NCI-H1694 (cell line): ENCODE data around the gene TMCC1.
"Not testable (repeated sequence)": the region's sequence is repeated elsewhere in the genome, so short reads cannot be mapped to it uniquely, and the experiment has no call there.

ENCODE experiments used
- DNase-seq: peaks from one replicate; lab custom pipeline; 2025; lab: John Stamatoyannopoulos, UW

TMCC1 gene

DNA sequence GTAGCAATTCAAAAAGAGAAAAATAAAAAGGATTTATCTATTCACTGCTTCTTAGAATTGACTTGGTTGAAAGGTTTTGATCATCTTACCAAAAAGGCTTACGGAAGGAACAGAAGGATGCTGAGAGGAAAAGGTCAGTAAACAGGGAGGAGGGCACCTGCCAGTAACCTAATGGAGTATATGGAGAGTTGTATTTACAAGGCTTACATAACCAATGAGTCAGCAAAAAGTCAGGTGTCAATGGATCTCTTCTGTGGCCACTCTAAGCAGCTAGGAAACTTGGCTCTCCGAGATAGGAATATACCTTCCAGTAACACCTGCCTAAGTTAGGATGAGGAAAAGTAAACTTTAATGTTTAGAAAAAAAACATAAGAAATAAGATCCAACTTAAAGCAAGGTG, 206.6 kb downstream of the TMCC1 start:
- no peak for DNase-seq

DNA sequence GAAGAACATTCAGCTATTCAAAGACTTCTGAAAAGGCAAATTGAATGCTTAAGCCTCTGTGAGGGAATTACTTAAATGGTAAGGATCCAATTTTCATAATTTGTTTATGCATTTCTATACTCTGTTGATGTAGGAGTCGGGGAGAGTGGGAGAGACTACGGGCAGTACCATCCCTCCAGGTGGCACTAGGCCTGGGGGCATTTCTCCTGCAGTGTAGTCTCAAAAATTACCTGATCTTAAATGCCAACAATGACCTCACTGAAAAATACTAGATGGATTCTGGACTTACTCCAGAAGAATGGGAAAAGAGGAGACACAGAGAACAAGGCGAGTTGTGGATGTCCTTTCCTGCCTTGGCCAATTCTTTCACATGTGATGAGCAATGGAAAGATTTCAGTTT, 209.2 kb downstream of the TMCC1 start:
- DNase-seq = no peak

DNA sequence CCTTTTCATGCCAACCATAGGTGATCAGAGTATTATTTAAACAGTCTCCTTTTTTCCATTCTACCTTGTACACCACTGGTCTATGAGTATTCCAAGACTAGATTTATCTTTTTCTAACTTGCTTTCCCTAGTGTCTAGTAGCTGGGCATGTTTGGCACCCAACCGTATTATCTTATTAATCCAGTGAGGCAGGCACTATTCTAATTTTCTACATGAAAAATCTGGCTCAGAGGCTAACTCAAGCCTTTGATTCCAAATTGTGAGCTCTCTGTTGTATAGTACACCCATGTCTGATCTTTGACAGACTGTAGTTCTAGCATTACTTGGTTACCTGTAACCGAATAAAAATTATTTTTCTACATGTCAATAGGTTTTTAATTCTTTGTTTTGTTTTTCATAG, 210.3 kb downstream of the TMCC1 start:
- DNase-seq = no peak

DNA sequence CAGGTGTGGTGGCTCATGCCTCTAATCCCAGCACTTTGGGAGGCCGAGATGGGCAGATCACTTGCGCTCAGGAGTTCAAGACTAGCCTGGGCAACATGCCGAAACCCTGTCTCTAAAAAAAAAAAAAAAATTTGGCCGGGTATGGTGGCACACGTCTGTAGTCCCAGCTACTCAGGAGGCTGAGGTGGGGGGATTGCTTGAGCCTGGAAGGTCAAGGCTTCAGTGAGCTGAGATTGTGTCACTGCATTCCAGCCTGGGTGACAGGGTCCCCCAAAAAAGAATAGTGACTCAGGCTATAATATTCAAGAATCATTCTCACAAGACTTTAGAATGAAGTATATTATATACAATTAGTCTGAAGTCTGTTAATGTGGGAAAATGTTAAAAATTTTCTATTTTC, 216.5 kb downstream of the TMCC1 start:
- no peak for DNase-seq

DNA sequence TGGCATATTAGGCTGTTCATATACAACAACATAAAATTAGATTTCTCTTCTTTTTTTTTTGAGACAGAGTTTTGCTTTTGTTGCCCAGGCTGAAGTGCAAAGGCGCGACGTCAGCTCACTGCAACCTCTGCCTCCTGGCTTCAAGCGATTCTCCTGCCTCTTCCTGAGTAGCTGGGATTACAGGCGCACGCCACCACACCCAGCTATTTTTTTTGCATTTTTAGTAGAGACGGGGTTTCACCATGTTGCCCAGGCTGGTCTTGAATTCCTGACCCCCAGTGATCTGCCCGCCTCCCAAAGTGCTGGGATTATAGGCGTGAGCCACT, 218.8 kb downstream of the TMCC1 start:
- not testable (repeated sequence) for DNase-seq

DNA sequence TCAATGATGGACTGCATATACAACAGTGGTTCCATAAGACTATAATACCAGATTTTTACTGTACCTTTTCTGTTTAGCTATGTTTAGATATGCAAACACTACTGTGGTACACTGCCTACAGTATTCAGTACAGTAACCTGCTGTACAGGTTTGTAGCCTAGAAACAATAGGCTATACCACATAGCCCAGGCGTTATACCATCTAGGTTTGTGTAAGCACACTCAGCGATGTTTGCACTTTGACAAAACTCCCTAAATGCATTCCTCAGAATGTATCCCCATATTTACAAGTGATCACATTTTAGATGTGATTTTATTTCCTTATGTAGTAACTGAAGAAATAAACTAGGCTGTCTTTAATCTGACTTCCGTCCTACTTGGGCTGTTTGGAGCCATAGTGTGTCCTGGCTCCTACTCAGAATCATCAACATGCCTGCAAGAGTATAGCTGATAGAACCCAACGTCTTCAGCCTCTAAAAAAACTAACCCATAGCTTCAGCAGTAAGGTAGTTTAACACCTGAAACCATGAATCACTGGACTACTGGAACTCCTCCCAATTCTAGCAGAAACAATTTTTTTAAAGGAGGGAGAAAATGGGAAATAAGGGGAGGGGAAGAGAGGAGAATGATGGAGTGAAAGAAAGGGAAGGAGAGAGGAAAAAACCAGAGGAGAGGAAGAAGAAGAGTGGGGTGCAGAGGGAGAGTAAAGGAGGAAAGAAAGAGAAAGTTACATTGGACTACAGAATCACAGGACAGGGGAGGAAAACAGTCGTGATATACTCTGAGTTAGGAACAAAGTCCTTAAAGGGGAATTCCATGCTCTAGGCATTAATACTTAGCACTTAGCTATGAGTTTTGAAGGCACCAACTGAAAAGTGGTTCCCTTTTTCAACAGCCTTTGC, 219.4 kb downstream of the TMCC1 start:
- DNase-seq = no peak

DNA sequence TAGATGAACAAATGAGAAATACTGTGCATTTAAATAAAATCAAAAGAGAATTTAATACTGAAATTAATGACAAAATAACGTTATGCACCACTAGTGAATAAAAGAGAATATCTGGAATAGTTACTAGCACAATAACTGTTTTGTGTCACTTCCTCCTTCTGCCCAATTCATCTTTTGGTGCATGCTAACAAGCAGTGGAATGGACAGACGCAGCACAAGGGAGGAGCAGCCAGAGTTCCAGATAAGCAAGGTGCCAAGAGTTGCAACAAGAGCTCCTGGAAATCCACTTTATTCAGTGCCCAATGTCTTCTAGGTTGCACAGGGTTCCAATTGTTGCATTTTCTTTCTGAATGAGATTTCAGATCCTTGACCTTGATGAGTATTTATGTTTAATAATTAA, 220.5 kb downstream of the TMCC1 start:
- DNase-seq = no peak

DNA sequence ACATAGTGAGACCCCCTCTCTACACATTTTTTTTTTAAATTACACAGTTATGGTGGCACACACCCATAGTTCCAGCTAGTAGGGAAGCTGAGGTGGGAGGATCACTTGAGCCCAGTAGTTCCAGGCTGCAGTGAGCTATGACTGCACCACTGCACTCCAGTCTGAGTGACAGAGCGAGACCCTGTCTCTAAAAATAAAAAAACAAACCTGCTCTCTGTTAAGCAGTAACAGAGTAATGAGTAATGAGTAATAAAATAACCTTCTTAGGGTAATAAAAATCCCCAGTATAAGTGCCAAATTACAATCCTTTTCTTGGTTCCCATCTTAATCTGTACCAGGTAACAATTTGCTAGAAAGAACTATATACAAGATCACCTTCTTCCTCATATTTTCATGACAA, 221.1 kb downstream of the TMCC1 start:
- no peak for DNase-seq

DNA sequence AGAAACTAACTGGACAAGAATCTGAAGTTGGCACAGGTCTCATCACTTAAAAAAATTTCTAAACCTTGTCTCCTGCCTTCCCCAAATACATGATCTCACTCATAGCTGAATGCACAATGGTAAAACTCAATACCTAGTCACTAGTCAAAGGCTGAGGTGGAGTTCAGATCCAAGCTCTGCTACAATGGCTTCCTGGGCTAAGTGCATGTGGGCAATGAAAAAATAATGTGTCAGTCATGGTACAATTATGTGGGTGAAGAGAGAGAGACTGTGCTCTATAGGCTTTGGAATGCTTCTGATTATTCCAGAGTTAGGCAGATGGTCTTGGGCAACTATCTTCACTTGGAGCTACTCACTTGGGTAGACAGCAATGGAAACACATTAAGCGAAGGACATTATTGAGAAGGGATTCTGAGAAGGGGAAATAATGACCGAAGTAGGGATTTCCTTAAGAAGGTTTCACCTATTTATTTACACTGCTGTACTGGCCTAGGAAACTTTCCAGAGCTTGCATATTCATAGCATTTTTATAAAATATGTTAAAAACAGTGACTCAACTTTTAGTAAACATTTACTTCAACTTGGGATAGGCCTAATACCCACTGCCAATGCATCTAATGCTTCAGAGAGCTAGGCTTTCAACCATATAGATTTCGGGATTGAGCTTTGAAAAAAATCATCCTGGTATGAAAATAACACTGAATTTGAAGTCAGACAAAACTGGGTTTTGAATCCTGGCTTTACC, 228.3 kb downstream of the TMCC1 start:
- no peak for DNase-seq

DNA sequence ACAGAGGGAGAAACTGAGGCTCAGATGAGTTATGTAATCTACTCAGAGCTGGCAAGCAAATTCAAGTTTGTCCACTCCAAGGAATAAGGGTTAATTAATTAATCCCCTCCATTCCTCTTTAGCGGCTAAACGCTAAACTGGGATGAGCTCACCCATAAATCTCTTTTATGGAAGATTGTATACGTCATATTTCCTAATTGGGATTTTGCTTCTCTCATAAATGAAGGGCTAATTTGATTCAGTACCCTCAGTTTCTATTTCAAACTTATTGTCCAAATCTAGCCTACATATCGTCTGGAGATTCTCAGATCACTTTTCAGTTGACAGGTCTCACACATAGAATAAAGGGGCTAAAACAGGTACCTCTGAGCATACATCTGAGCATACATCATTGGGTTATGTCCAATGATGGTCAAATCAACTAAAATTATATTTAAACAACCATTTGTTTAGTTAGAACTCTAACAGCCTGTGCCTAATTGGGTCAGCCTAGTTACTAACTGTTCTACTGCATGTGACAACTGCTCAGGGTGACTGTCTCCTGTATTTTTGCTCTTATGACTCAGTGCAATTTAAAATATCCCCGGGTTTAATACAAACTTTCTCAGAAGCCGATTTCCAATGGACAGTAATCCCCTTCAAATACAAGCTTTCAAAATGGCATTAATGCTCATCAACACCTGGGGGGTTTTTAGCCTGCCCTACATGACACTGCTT, 229.4 kb downstream of the TMCC1 start:
- DNase-seq = no peak

DNA sequence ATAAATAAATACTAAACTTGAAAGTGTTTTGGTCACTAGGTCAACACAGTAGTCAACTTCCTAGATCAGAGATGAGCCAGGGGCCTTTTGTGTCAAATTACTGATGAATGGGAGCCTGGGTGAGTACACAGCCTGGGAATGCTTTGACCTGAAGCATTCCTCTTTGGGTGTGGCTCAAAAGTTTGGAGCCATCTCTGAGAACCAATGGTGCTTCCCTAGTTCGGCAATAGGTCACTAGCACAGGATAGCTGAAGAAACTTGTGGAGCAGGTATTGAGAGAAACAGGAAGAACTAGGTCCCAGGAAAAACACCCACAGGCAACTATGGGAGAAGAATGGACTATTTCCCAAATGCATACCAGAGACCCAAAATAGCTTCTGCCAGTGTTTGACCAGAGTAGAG, 230.5 kb downstream of the TMCC1 start:
- no peak for DNase-seq

DNA sequence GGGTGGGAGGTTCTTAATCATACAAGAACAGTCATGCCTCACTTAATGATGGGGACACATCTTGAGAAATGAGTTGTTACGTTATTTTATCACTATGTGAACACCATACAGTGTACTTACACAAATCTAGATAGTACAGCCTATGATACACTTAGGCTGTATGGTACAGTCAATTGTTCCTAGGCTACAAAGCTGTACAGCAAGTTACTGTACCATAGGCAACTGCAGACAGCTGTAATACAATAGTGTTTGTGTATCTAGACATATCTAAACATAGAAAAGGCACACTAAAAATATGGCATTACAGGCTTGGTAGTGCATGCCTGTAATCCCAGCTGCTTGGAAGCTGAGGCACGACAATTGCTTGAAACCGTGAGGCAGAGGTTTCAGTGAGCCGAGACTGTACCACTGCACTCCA, 231.3 kb downstream of the TMCC1 start:
- DNase-seq = no peak

DNA sequence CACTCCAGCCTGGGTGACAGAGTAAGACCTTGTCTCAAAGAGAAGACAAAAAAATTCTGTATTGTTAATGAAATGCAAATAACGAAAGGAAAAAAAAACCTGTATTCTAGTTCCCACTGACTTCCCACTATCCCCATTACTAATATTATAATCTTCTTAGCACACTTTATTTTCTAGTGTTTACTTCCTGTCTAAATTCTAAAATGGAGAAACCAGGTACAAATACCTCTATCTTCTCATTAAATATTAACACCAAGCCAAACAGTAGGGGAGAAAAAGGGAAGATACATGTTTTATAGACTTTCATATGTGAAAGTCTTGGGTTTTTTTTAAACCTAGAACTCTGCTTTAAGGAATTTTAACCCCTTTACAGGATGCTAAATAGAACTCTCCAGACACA, 231.7 kb downstream of the TMCC1 start:
- DNase-seq = no peak

DNA sequence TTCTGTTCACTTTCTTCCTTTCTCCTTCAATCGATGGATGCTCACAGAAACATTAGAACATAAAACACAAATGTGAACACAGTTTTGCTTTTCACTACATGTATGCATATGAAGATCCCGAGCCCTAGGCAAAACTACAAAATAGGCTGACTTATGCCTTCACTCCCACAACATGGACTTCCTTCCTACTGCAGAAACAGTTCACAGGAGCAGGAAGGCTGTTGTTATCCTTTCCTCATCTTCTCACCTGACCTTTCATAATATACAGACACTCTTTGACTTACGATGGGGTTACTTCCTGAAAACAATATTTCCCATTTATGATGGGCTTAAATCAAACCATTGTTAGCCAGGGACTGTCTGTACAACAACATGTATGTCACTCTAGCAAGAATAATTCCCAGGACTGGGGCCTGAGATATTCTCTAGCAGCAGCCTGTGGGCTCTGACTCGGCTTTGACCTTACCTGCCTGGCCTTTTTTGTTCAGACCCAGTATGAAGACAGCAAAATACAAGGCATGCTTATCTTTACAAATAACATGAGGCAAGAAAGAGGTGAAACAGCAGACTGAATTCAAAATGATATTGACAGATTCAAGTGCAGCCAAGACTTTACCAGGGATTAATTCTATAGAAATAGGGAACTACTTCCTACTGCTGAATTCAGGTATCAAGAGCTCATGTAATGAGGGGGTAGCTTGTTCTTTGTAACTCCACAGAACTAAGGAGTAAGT, 235.2 kb downstream of the TMCC1 start:
- DNase-seq = no peak

DNA sequence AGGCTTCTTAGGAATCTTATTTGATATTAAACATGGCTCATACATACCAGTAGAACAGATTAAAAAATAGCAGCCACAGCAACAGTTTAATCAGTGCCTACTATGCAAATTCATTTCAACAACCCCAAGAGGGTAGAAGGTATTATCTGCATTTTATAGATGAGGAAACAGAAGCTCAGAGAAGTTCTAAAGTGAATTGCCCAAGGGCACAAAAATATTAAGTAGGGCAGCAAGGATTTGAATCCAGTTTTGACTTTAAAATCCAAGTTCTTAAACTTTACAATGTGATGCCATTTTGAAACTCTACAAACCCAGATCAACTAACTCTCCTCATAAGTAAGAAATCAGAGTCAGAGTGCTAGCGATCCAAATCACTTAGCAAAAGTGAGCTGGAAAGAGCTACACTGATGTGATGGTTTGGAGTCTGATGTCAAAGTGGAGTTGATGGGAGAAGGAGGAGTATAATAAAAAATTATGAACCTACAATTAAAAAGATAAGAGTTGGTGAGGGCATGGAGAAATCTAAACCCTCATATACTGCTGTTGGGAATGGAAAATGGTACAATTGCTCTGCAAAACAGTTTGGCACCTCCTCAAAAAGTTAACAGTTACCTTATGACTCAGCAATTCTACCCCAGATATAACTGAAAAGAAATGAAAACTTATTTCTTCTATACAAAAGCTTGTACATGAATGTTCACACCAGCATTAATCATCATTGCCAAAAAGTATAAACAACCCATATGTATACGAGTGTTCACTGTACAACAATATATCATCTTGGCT, 236.1 kb downstream of the TMCC1 start:
- DNase-seq = no peak

DNA sequence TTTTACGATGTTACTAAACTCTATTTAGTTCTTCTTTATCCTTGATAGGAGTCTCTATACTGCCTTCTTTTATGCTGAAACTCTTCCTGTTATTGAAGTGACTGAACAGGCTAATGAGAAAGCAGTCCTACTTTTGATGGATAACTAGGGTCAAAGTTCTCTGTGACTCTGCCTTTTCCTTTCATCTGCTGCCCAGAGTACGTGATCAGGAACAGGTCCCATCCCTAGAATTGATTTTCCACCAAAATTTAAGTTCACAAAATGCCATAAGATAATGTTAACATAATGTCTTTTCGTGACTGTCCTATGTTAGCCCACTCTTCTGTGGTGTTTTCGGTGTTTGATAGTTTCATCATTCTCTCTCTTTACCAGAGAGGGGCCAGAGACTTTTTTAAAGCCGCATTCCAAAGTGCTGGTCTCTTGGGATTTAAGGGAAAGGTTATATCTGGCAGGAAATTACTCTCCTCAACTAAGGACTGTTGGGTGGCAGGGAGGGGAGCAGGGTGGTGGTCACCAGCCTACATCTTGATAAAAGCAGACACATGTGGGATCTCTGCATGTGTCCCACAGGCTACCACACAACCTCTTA, 236.8 kb downstream of the TMCC1 start:
- DNase-seq = no peak

DNA sequence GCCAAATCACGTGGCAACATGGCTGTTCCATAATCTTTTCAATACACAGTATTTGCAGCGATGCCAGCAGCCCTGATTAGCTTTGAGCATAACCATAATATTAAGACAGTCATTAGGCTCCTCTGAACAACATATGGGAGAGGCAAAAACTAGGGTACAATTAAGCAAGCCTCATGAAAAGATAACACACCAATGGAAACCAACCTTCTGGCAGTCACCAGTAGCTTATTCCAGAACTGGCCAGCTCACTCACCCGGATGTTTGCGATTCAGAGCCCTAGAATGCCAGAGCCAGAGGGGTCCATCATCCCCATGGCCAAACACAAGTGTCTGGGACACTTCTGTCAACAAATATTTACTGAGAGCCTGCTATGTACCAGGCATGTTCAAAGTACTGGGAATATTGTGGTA, 238.2 kb downstream of the TMCC1 start:
- no peak for DNase-seq

DNA sequence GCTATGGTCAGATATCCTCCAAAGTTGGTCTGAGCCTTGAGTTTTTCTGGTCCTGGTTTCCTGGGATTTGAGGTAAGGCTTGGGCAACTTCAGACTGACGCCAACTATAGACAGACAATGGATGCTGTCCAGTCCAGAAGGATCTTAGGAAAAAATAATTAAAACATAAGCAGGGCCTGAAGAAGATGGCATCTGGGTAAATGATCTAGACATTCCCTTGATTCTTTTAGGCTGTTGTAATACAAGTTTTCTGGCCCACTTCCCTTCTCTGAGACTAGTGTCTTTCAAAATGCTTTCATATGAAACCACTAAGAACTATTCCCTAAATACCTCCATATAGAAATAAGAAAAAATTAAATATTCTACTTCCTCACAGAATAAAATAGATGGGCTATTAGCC, 239.4 kb downstream of the TMCC1 start:
- DNase-seq = no peak

DNA sequence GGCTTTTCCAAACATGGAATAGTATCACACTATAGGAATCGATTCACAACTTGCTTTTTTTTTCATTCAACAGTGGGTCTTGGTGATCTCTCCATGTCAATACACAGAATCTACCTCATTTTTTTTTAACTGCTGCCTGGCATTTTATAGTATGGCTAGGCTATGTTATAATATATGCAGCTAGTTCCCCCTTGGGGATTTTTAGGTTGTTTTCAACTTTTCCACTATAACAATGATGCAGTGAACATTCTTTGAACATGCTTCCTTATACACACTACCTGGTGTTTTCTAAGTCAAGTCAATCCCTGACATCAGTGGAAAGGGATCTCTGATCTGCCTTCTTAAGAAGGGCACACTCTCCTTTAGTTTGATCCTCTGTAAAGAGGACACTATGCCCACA, 240.5 kb downstream of the TMCC1 start:
- DNase-seq = no peak

DNA sequence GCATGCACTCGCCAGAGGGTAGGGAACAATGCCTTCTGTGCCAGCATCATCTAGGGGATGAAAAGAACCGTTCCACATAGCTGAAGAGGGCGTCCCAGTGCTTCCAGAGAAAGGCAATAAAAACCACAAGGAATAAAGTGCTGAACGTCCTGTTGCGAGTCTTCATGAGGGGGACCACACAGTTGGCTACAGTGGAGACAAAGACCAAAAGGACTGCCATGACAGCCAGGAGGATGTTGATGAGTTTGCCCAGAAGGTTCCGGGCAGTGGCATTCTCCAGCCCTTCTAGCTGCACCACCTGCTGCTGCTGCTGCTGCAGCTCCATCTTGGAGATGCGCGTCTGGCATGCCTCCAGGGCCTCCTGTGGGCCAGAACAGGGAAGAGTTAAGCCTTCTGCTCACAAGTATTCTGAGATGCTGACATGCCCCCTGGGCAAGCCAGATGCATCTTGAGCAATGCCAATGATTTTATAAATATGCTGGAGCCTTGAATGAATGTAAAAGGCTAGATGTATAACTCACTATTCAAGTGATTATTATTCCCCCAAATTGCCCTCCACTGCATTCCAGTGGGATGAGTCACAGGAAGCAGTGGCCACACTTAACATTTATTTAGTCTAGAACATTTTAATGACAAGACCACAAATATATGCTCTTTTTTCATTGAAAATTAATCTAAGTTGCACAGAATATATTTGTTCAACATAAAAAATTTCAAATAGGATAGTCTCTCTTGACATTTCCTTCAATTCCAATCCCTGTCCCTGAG, 241.9 kb downstream of the TMCC1 start:
- no peak for DNase-seq
